SK-N-SH treated with all-trans-retinoic acid at 6 μM for 48 hours (cell line): ENCODE measurements around the gene GPC3.
A peak's percentile ranks its signal among the peaks of the same experiment; 100 is the strongest.
"Not testable (repeated sequence)": the region's sequence is repeated elsewhere in the genome, so short reads cannot be mapped to it uniquely, and the experiment has no call there.

Experiments
- ATAC-seq: fragments of 200-7000 bp; cut with Tn5 transposase; 3 replicates; pipeline ENCODE4 v1.9.1; 2020; ENCODE audit warnings: mild to moderate bottlenecking, moderate library complexity
- ARNTL ChIP-seq: fragments of 450-650 bp; formaldehyde crosslinking; IDR thresholded peaks from 2 replicates; pipeline ENCODE4 v1.5.0; 2020; ENCODE audit warnings: low read depth, mild to moderate bottlenecking, moderate library complexity, borderline replicate concordance
- BACH2 ChIP-seq: fragments of 250-450 bp; sonication (Bioruptor Pico); IDR thresholded peaks from 2 replicates; pipeline ENCODE4 v1.9.0; 2021; ENCODE audit warnings: mild to moderate bottlenecking, borderline replicate concordance
- CSDC2 ChIP-seq: fragments of 250-450 bp; sonication (Bioruptor Pico); IDR thresholded peaks from 2 replicates; pipeline ENCODE4 v1.5.0; 2020; ENCODE audit warnings: mild to moderate bottlenecking, moderate library complexity
- ESRRG ChIP-seq: fragments of 250-450 bp; sonication (Bioruptor Pico); IDR thresholded peaks from 2 replicates; pipeline ENCODE4 v1.6.1; 2021; ENCODE audit warnings: mild to moderate bottlenecking
- GLIS3 ChIP-seq: fragments of 250-450 bp; sonication (Bioruptor Pico); IDR thresholded peaks from 2 replicates; pipeline ENCODE4 v1.5.0; 2020; ENCODE audit warnings: mild to moderate bottlenecking, moderate library complexity
- ISL1 ChIP-seq: fragments of 250-450 bp; sonication (Bioruptor Pico); IDR thresholded peaks from 2 replicates; pipeline ENCODE4 v2.1.2; 2022; ENCODE audit warnings: mild to moderate bottlenecking, moderate library complexity
- OSR1 ChIP-seq: fragments of 250-450 bp; sonication (Bioruptor Pico); IDR thresholded peaks from 2 replicates; pipeline ENCODE4 v1.8.0; 2022; ENCODE audit warnings: moderate library complexity, mild to moderate bottlenecking, inconsistent platforms
- POU6F1 ChIP-seq: fragments of 250-450 bp; sonication (Bioruptor Pico); IDR thresholded peaks from 2 replicates; pipeline ENCODE4 v1.8.0; 2021; ENCODE audit warnings: low read depth, mild to moderate bottlenecking, moderate library complexity, borderline replicate concordance
- RARB ChIP-seq: fragments of 250-450 bp; sonication (Bioruptor Pico); IDR thresholded peaks from 2 replicates; pipeline ENCODE4 v1.8.0; 2021; ENCODE audit warnings: mild to moderate bottlenecking, moderate library complexity
- SNAI2 ChIP-seq: fragments of 250-450 bp; sonication (Bioruptor Pico); IDR thresholded peaks from 2 replicates; pipeline ENCODE4 v1.5.0; 2020; ENCODE audit warnings: mild to moderate bottlenecking, moderate library complexity
- TCF4 ChIP-seq: fragments of 250-450 bp; sonication (Bioruptor Pico); IDR thresholded peaks from 2 replicates; pipeline ENCODE4 v1.8.0; 2021; ENCODE audit warnings: mild to moderate bottlenecking, moderate library complexity, borderline replicate concordance
- TOX ChIP-seq: fragments of 250-450 bp; sonication (Bioruptor Pico); IDR thresholded peaks from 2 replicates; pipeline ENCODE4 v1.8.0; 2021; ENCODE audit warnings: mild to moderate bottlenecking, moderate library complexity, borderline replicate concordance
- ZC3H10 ChIP-seq: fragments of 250-450 bp; sonication (Bioruptor Pico); IDR thresholded peaks from 2 replicates; pipeline ENCODE4 v1.5.1; 2021; ENCODE audit warnings: mild to moderate bottlenecking, moderate library complexity
- ZFP3 ChIP-seq: fragments of 250-450 bp; sonication (Bioruptor Pico); IDR thresholded peaks from 2 replicates; pipeline ENCODE4 v1.5.0; 2020; ENCODE audit warnings: mild to moderate bottlenecking, moderate library complexity
- ZFP30 ChIP-seq: fragments of 450-650 bp; formaldehyde crosslinking; IDR thresholded peaks from 2 replicates; pipeline ENCODE4 v1.5.0; 2022; ENCODE audit warnings: mild to moderate bottlenecking, moderate library complexity
- ZNF565 ChIP-seq: fragments of 450-650 bp; formaldehyde crosslinking; conservative IDR thresholded peaks from 2 replicates; pipeline ENCODE4 v1.5.0; 2020; ENCODE audit warnings: low read depth, mild to moderate bottlenecking, moderate library complexity
- ZNF70 ChIP-seq: fragments of 450-650 bp; formaldehyde crosslinking; IDR thresholded peaks from 2 replicates; pipeline ENCODE4 v1.5.0; 2020; ENCODE audit warnings: mild to moderate bottlenecking, moderate library complexity
- ZNF8 ChIP-seq: fragments of 450-650 bp; formaldehyde crosslinking; IDR thresholded peaks from 2 replicates; pipeline ENCODE4 v1.5.0; 2020; ENCODE audit warnings: mild to moderate bottlenecking, moderate library complexity
- TF ChIP-seq, protein P1 (sequence below): fragments of 250-450 bp; sonication (Bioruptor Pico); IDR thresholded peaks from 2 replicates; pipeline ENCODE4 v1.5.1; 2021; ENCODE audit warnings: mild to moderate bottlenecking, moderate library complexity
- TF ChIP-seq, protein P2 (sequence below): fragments of 250-450 bp; sonication (Bioruptor Pico); IDR thresholded peaks from 2 replicates; pipeline ENCODE4 v1.5.0; 2020; ENCODE audit warnings: mild to moderate bottlenecking, moderate library complexity

GPC3 gene

GRCh38 chrX:133776072-133776471 lies 209.3 kb downstream of the GPC3 start:
- no peak for TF ChIP-seq TCF4 (CRISPR knock-in tag)
- TF ChIP-seq ARNTL (CRISPR knock-in tag) = no peak
- TF ChIP-seq POU6F1 (CRISPR knock-in tag) = no peak
- no peak for TF ChIP-seq ZNF8
- TF ChIP-seq, protein P1, sequence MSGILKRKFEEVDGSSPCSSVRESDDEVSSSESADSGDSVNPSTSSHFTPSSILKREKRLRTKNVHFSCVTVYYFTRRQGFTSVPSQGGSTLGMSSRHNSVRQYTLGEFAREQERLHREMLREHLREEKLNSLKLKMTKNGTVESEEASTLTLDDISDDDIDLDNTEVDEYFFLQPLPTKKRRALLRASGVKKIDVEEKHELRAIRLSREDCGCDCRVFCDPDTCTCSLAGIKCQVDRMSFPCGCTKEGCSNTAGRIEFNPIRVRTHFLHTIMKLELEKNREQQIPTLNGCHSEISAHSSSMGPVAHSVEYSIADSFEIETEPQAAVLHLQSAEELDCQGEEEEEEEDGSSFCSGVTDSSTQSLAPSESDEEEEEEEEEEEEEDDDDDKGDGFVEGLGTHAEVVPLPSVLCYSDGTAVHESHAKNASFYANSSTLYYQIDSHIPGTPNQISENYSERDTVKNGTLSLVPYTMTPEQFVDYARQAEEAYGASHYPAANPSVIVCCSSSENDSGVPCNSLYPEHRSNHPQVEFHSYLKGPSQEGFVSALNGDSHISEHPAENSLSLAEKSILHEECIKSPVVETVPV (CRISPR knock-in tag) = no peak
- TF ChIP-seq SNAI2 (CRISPR knock-in tag) = no peak
- TF ChIP-seq, protein P2, sequence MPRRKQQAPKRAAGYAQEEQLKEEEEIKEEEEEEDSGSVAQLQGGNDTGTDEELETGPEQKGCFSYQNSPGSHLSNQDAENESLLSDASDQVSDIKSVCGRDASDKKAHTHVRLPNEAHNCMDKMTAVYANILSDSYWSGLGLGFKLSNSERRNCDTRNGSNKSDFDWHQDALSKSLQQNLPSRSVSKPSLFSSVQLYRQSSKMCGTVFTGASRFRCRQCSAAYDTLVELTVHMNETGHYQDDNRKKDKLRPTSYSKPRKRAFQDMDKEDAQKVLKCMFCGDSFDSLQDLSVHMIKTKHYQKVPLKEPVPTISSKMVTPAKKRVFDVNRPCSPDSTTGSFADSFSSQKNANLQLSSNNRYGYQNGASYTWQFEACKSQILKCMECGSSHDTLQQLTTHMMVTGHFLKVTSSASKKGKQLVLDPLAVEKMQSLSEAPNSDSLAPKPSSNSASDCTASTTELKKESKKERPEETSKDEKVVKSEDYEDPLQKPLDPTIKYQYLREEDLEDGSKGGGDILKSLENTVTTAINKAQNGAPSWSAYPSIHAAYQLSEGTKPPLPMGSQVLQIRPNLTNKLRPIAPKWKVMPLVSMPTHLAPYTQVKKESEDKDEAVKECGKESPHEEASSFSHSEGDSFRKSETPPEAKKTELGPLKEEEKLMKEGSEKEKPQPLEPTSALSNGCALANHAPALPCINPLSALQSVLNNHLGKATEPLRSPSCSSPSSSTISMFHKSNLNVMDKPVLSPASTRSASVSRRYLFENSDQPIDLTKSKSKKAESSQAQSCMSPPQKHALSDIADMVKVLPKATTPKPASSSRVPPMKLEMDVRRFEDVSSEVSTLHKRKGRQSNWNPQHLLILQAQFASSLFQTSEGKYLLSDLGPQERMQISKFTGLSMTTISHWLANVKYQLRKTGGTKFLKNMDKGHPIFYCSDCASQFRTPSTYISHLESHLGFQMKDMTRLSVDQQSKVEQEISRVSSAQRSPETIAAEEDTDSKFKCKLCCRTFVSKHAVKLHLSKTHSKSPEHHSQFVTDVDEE (CRISPR knock-in tag) = no peak
- TF ChIP-seq ZNF565 (CRISPR knock-in tag) = no peak
- no peak for TF ChIP-seq ESRRG
- no peak for TF ChIP-seq CSDC2 (CRISPR knock-in tag)
- TF ChIP-seq BACH2 (CRISPR knock-in tag) = no peak
- TF ChIP-seq ZFP3 (CRISPR knock-in tag) = no peak
- TF ChIP-seq ZNF70 (CRISPR knock-in tag) = no peak
- no peak for TF ChIP-seq ZFP30 (CRISPR knock-in tag)
- TF ChIP-seq TOX (CRISPR knock-in tag) = no peak
- TF ChIP-seq GLIS3 (CRISPR knock-in tag) = no peak
- no peak for TF ChIP-seq RARB (CRISPR knock-in tag)
- TF ChIP-seq, all 23 proteins: peak for 0
- ATAC-seq = peak; percentile 70; the same call in 2 of the 3 replicates

GRCh38 chrX:133774807-133775206 lies 210.6 kb downstream of the GPC3 start:
- no peak for ATAC-seq
- TF ChIP-seq TOX (CRISPR knock-in tag) (no peak), BACH2 (CRISPR knock-in tag) (no peak), POU6F1 (CRISPR knock-in tag) (no peak), SNAI2 (CRISPR knock-in tag) (no peak), ESRRG (no peak), CSDC2 (CRISPR knock-in tag) (no peak), ZC3H10 (CRISPR knock-in tag) (no peak), ZNF8 (no peak), ZNF70 (CRISPR knock-in tag) (no peak), RARB (CRISPR knock-in tag) (no peak), TCF4 (CRISPR knock-in tag) (no peak), OSR1 (CRISPR knock-in tag) (no peak), ISL1 (no peak), GLIS3 (CRISPR knock-in tag) (no peak)
- TF ChIP-seq, protein P1 (CRISPR knock-in tag) = no peak
- TF ChIP-seq, all 23 proteins: peak for 0

DNA sequence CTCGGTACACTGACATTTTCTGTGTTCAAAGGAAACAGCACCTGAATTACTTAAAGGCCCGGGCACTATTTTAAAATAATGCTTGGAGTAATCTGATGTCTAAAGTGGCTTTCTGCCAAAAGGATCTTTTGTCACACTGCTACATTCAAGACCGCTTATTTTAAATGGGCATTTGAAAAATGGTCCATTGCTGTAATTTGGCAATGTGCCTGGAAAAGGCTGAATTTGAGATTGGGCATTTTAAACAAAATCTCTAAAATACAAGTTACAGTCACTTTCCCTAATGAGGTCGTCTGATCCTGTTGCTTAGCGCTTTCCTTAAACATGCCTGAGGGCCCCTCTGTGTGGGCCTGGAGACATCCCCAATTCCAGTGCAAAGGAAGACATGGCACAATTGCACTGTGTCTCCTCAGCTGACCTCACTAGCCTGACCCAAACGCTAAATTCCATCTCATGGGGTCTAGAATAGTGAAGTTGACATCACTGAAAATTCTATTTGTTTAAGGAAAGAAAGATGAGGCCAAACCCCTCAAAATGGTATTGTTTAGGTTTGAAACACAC lies 214.2 kb downstream of the GPC3 start:
- ATAC-seq = no peak
- no peak for TF ChIP-seq RARB (CRISPR knock-in tag)
- no peak for TF ChIP-seq ISL1
- TF ChIP-seq, protein P1 (CRISPR knock-in tag) = no peak
- no peak for TF ChIP-seq ESRRG

DNA sequence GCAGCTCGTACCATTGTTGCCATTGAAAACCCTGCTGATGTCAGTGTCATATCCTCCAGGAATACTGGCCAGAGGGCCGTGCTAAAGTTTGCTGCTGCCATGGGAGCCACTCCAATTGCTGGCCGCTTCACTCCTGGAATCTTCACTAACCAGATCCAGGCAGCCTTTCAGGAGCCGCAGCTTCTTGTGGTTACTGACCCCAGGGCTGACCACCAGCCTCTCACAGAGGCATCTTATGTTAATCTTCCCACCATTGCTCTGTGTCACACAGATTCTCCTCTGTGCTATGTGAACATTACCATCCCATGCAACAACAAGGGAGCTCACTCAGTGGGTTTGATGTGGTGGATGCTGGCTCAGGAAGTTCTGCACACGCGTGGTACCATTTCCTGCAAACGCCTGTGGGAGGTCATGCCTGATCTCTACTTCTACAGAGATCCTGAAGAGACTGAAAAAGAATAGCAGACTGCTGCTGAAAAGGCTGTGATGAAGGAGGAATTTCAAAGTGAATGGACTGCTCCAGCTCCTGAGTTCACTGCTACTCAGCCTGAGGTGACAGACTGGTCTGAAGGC lies 222.3 kb downstream of the GPC3 start:
- ATAC-seq = not testable (repeated sequence)
